Peyer's patch (tissue), 4 donors: Measurements from ENCODE around the gene KCNMB3. TPM values are rescaled to one million over a fixed set of nuclear protein-coding genes. Genes with fewer than 3 reads are reported as not detected.
"Not testable (repeated sequence)": the region's sequence is repeated elsewhere in the genome, so short reads cannot be mapped to it uniquely, and the experiment has no call there.

Experiments used
- DNase-seq, 3 donors: peaks; one replicate each; pipeline ENCODE4 v3.0.0-alpha.2; 2017 to 2019
- H3K27ac ChIP-seq, 4 donors: fragments of 200-600 bp; sonication (generic); one replicate each; pipeline ENCODE4 v1.5.1; 2016 to 2019
- H3K27me3 ChIP-seq, 2 donors: fragments of 200-600 bp; sonication (generic); one replicate each; pipeline ENCODE4 v1.5.1; 2019
- H3K36me3 ChIP-seq, 3 donors: fragments of 200-600 bp; sonication (generic); one replicate each; pipeline ENCODE4 v1.5.1; 2016 to 2019
- H3K4me1 ChIP-seq, 4 donors: fragments of 200-600 bp; sonication (generic); one replicate each; pipeline ENCODE4 v1.5.1; 2016 to 2019
- H3K4me3 ChIP-seq, 4 donors: fragments of 200-600 bp; sonication (generic); 1 replicate in 3 of 4; 2 replicates in 1 of 4; pipeline ENCODE4 v1.5.1; 2016 to 2019; ENCODE audit warnings: mild to moderate bottlenecking in 1 of 4
- H3K9me3 ChIP-seq, 4 donors: fragments of 200-600 bp; sonication (generic); one replicate each; pipeline ENCODE4 v1.5.1; 2016 to 2019; ENCODE audit warnings: mild to moderate bottlenecking in 1 of 4
- POLR2A ChIP-seq, 2 donors: fragments of 450-650 bp; IDR thresholded peaks; one replicate each; pipeline ENCODE4 v1.5.1; 2017; ENCODE audit warnings: antibody characterized with exemption in 2 of 2, mild to moderate bottlenecking in 2 of 2, moderate library complexity in 2 of 2
- total RNA-seq, 4 donors: library from RNA; depleted of rRNA; stranded (reverse); fragments of >200 nt; gene quantifications; one replicate each; pipeline ENCODE4 v1.1.0, GENCODE V29; 2016
- TF ChIP-seq, protein P1 (sequence below), 6 experiments: fragments of 450-650 bp in 4 of 6; fragments of 200-600 bp in 2 of 6; sonication (generic) in 1 of 6; IDR thresholded peaks; one replicate each; pipeline ENCODE4 v1.5.1; 2017 to 2019; ENCODE audit warnings: antibody characterized with exemption in 6 of 6, mild to moderate bottlenecking in 3 of 6, moderate library complexity in 1 of 6

Gene KCNMB3
- total RNA-seq, 4 donors from 2014 or later: 1.6 to 18.2 (median 4.6) TPM

DNA sequence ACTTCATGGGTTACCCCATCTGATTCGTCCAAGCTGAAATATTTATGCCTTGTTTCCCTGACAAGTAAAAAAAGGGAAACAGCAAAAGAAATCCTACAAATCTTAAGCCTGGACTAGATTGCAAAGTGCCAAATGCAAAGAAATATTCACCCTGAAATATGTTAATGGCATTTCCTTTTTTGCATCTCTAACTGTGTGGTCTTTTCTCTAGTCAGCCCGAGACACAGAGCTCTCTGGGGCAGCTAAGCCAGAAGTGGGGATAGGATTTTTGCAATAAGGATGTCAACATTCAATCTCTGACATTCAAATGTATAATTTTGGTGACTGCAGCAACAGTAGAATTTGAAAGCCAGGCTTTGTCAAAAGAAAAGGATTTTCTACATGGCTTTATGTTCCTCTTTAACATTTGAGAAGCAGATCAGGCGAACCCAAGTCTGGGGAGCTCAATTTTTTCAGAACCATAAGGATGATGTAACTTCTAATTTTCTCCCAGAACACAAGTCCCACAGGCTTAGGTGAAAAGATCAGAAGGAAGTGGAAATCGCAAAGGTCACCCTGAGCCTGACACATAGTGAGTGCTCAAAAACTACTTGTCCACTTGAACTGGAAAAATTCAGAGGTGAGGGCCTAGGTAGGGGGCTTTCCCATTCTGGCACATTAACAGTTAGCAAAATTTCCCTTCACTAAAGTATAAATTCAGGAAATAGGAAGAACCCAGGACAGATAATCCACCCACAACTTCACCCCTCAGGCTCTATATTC, 28.2 kb upstream of the KCNMB3 start:
- TF ChIP-seq, protein P1, sequence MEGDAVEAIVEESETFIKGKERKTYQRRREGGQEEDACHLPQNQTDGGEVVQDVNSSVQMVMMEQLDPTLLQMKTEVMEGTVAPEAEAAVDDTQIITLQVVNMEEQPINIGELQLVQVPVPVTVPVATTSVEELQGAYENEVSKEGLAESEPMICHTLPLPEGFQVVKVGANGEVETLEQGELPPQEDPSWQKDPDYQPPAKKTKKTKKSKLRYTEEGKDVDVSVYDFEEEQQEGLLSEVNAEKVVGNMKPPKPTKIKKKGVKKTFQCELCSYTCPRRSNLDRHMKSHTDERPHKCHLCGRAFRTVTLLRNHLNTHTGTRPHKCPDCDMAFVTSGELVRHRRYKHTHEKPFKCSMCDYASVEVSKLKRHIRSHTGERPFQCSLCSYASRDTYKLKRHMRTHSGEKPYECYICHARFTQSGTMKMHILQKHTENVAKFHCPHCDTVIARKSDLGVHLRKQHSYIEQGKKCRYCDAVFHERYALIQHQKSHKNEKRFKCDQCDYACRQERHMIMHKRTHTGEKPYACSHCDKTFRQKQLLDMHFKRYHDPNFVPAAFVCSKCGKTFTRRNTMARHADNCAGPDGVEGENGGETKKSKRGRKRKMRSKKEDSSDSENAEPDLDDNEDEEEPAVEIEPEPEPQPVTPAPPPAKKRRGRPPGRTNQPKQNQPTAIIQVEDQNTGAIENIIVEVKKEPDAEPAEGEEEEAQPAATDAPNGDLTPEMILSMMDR (IDR thresholded peaks at IDR 0.05): no peak
- no peak for TF ChIP-seq POLR2A (IDR thresholded peaks at IDR 0.05)
- H3K9me3 ChIP-seq: no peaks in the 10 kb centered on the region
- H3K4me1 ChIP-seq: no peaks in the 10 kb centered on the region
- no peak overlapping the region for H3K27ac ChIP-seq
- no peak for DNase-seq
- no peaks in the 10 kb centered on the region for H3K36me3 ChIP-seq
- H3K4me3 ChIP-seq: no peak overlapping the region
- no peaks in the 10 kb centered on the region for H3K27me3 ChIP-seq

DNA sequence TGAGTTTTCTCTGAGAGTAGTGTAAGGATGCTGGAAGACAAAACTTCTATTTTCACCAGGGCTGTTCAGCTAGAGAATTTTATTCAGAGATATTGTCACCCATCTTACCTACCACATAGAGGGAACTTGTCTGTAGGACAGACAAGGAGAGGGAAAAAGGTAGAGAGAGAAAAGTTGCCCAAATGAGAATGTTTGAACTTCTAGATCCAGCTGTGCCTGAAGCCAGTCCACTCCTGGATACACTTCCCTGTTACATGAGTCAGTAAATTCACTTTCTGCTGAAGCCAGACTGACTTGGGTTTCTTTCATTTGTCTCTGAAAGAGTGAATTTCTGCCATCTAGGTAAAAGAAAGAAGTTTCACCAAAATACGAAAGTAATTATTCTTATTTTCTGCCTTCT, 27.2 kb upstream of the KCNMB3 start:
- Histone ChIP-seq H3K9me3 (no peaks in the 10 kb centered on the region), H3K27me3 (no peaks in the 10 kb centered on the region), H3K36me3 (no peaks in the 10 kb centered on the region), H3K27ac (no peak overlapping the region), H3K4me3 (no peak overlapping the region), H3K4me1 (no peaks in the 10 kb centered on the region)
- DNase-seq: no peak
- TF ChIP-seq POLR2A (IDR thresholded peaks at IDR 0.05): no peak
- TF ChIP-seq, protein P1 (IDR thresholded peaks at IDR 0.05): no peak

DNA sequence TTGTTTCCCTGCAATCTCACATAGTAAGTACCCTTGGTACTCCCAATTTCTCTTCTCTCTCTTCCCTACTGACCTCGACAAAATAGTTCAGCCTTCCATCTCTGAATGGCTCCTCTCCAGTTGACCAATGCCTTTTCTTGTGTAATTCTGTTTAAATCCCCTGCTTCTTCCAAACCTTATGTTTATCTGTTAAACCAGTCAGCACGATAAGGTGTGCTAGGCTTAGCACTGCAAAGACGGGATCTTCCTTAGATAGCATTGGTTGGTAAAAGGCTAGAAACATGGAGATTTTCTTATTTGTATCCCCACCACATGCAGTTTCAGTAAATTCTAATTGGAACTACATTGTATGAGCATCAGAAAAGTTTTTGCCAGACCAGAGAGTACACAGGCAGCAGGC, 25.8 kb upstream of the KCNMB3 start:
- no peaks in the 10 kb centered on the region for H3K27me3 ChIP-seq
- no peak overlapping the region for H3K4me3 ChIP-seq
- TF ChIP-seq, protein P1 (IDR thresholded peaks at IDR 0.05): no peak
- TF ChIP-seq POLR2A (IDR thresholded peaks at IDR 0.05): no peak
- H3K36me3 ChIP-seq: no peaks in the 10 kb centered on the region
- no peak overlapping the region for H3K27ac ChIP-seq
- no peaks in the 10 kb centered on the region for H3K4me1 ChIP-seq
- DNase-seq: no peak
- H3K9me3 ChIP-seq: no peaks in the 10 kb centered on the region

DNA sequence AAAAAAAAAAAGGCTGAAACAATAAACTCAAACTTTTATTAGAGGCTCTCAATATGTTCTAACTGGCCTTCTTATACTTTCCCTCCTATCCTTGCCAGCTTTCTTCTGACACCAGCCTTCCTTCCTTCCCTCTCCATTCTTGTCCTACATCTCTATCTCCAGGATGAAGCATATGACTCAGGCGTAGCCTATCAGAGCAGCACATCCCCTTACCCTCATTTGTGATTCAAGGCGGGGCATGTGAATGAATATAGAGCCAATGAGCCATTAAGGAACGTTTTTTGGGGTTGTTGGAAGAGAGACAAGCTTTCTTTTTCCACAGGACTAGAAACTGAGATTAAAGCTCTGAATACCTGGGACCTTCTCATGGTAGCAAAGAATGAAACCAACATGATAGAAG, 25.1 kb upstream of the KCNMB3 start:
- Histone ChIP-seq H3K4me3 (no peak overlapping the region), H3K4me1 (no peaks in the 10 kb centered on the region), H3K36me3 (no peaks in the 10 kb centered on the region), H3K27me3 (no peaks in the 10 kb centered on the region), H3K9me3 (no peaks in the 10 kb centered on the region), H3K27ac (no peak overlapping the region)
- no peak for DNase-seq
- TF ChIP-seq, protein P1 (IDR thresholded peaks at IDR 0.05): no peak

DNA sequence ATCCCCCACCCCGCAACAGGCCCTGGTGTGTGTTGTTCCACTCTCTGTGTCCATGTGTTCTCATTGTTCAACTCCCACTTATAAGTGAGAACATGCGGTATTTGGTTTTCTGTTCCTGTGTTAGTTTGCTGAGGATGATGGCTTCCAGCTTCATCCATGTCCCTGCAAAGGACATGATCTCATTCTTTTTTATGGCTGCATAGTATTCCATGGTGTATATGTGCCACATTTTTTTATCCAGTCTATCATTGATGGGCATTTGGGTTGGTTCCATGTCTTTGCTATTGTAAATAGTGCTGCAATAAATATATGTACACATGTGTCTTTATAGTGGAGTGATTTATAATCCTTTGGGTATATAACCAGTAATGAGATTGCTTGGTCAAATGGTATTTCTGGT, 23.5 kb upstream of the KCNMB3 start:
- H3K36me3 ChIP-seq, H3K4me3 ChIP-seq, H3K27me3 ChIP-seq, H3K4me1 ChIP-seq, H3K9me3 ChIP-seq, DNase-seq, H3K27ac ChIP-seq: not testable (repeated sequence)

DNA sequence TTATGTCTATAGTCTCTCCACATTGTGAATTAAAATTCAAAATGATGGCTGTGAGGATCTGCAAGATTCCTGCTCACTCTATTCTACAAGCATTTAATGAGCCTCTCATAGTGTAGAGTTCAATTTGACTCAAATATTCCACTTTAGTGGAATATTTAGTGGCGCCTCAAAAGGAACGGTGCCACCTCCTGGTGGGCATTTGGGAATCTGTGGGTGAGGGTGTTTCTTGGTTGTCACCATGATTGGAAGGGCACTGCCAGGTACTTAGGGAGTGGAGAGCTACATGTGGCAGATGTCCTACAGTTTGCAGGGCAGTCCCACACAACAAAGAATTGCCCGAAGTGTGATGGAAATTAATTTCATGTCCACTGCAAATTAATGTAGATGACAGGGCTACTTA, 21.5 kb upstream of the KCNMB3 start:
- no peak overlapping the region for H3K27ac ChIP-seq
- H3K36me3 ChIP-seq: no peaks in the 10 kb centered on the region
- H3K4me1 ChIP-seq: no peaks in the 10 kb centered on the region
- no peak for TF ChIP-seq POLR2A (IDR thresholded peaks at IDR 0.05)
- TF ChIP-seq, protein P1 (IDR thresholded peaks at IDR 0.05): no peak
- H3K27me3 ChIP-seq: no peaks in the 10 kb centered on the region
- H3K9me3 ChIP-seq: no peaks in the 10 kb centered on the region
- DNase-seq: no peak
- no peak overlapping the region for H3K4me3 ChIP-seq
